H1 (cell line): ENCODE data around the gene DNAJC7. TPM values are rescaled to one million over a fixed set of nuclear protein-coding genes. Genes with fewer than 3 reads are reported as not detected.

Source experiments
- CTCF ChIA-PET: fragments of 300-600 bp; sonication (Branson Sonifier 250); formaldehyde crosslinking; loops from one replicate; lab custom pipeline; 2021; ENCODE audit not compliant: partially characterized antibody; lab: Charles Lee
- POLR2A ChIA-PET: fragments of 300-600 bp; sonication (Branson Sonifier 250); formaldehyde crosslinking; loops from one replicate; lab custom pipeline; 2021; ENCODE audit warnings: inconsistent platforms; ENCODE audit not compliant: partially characterized antibody; lab: Charles Lee
- DNase-seq, 2 experiments: peaks; one replicate each; pipeline versions ENCODE4 v3.0.0 to v3.0.0-alpha.2; 2010 to 2022; ENCODE audit warnings: low spot score in 2 of 2, low read depth in 1 of 2, mixed read lengths in 1 of 2
- FAIRE-seq: peaks from 2 replicates; lab custom pipeline; 2011; peaks lifted over from hg19 to GRCh38; lab: Jason Lieb, UNC
- H2AFZ ChIP-seq: 2 replicates; pipeline ENCODE4 v1.8.1; 2012; ENCODE audit warnings: low read length, inconsistent platforms
- H2AK5ac ChIP-seq: 2 replicates; pipeline ENCODE4 v1.6.1; 2013; ENCODE audit warnings: low read depth, low read length
- H2BK120ac ChIP-seq: replicated peaks from 2 replicates; pipeline ENCODE3; 2013; ENCODE audit warnings: low read depth, low read length, inconsistent platforms
- H2BK12ac ChIP-seq: 2 replicates; pipeline ENCODE4 v1.6.1; 2013; ENCODE audit warnings: low read depth, low read length
- H2BK15ac ChIP-seq: 2 replicates; pipeline ENCODE4 v1.6.1; 2013; ENCODE audit warnings: low read length
- H2BK20ac ChIP-seq: 2 replicates; pipeline ENCODE4 v1.6.1; 2013; ENCODE audit warnings: low read length
- H2BK5ac ChIP-seq: 2 replicates; pipeline ENCODE4 v1.6.1; 2013; ENCODE audit warnings: low read depth, low read length
- H3K14ac ChIP-seq: 2 replicates; pipeline ENCODE4 v1.6.1; 2013; ENCODE audit warnings: inconsistent platforms; ENCODE audit not compliant: insufficient read length
- H3K18ac ChIP-seq: 2 replicates; pipeline ENCODE4 v1.6.1; 2013; ENCODE audit warnings: low read length; ENCODE audit errors: extremely low read depth
- H3K23ac ChIP-seq: 2 replicates; pipeline ENCODE4 v1.6.1; 2013; ENCODE audit warnings: inconsistent platforms; ENCODE audit not compliant: insufficient read length
- H3K23me2 ChIP-seq: 2 replicates; pipeline ENCODE4 v1.6.1; 2013; ENCODE audit warnings: low read depth, low read length
- H3K27ac ChIP-seq: 2 replicates; pipeline ENCODE4 v1.6.1; 2011; ENCODE audit warnings: low read depth, low read length, inconsistent platforms
- H3K27me3 ChIP-seq, 4 experiments: replicated peaks in 1 of 4; 1 replicate in 1 of 4; 2 replicates in 3 of 4; pipeline versions ENCODE4 v1.6.1 to v1.8.1; 2011 to 2013; ENCODE audit warnings: low read length in 3 of 4, mild to moderate bottlenecking in 3 of 4, inconsistent platforms in 2 of 4, mixed read lengths in 2 of 4, moderate library complexity in 1 of 4; ENCODE audit not compliant: control insufficient read depth in 3 of 4, insufficient read depth in 3 of 4; ENCODE audit errors: extremely low read depth in 1 of 4
- H3K36me3 ChIP-seq, 4 experiments: 2 replicates each; pipeline versions ENCODE4 v1.6.1 to v1.8.1; 2011 to 2013; ENCODE audit warnings: mild to moderate bottlenecking in 4 of 4, low read length in 3 of 4, moderate library complexity in 2 of 4, control low read depth in 1 of 4, inconsistent platforms in 1 of 4; ENCODE audit not compliant: insufficient read depth in 4 of 4, control insufficient read depth in 2 of 4
- H3K4ac ChIP-seq: replicated peaks from 2 replicates; pipeline ENCODE3; 2013; ENCODE audit warnings: low read length, low read depth, mixed read lengths, inconsistent platforms; ENCODE audit not compliant: insufficient read length
- H3K4me1 ChIP-seq, 4 experiments: replicated peaks in 1 of 4; 1 replicate in 1 of 4; 2 replicates in 3 of 4; pipeline versions ENCODE4 v1.6.1 to v1.8.1; 2011 to 2013; ENCODE audit warnings: low read length in 3 of 4, inconsistent platforms in 2 of 4, mixed read lengths in 1 of 4; ENCODE audit not compliant: insufficient read depth in 4 of 4, control insufficient read depth in 3 of 4
- H3K4me2 ChIP-seq, 2 experiments: 2 replicates each; pipeline versions ENCODE4 v1.6.1 to v1.8.1; 2011 to 2013; ENCODE audit warnings: low read depth in 2 of 2, low read length in 2 of 2, control low read depth in 1 of 2, inconsistent platforms in 1 of 2, mild to moderate bottlenecking in 1 of 2; ENCODE audit not compliant: insufficient read depth in 1 of 2
- H3K4me3 ChIP-seq, 4 experiments: fragments of 200-600, 300-600 bp in 1 of 4; sonication (generic), shearing (Covaris generic), sonication (Bioruptor Twin) in 1 of 4; 2 replicates each; pipeline versions ENCODE4 v1.5.1 to v1.8.1; 2011 to 2016; ENCODE audit warnings: low read length in 4 of 4, low read depth in 3 of 4, control low read depth in 2 of 4, inconsistent platforms in 2 of 4, mild to moderate bottlenecking in 2 of 4, mixed read lengths in 1 of 4, moderate library complexity in 1 of 4; ENCODE audit not compliant: insufficient read depth in 2 of 4; ENCODE audit errors: extremely low read depth in 1 of 4
- H3K56ac ChIP-seq: replicated peaks from 2 replicates; pipeline ENCODE3; 2013; ENCODE audit warnings: low read depth, mild to moderate bottlenecking, mixed read lengths, low read length, inconsistent platforms; ENCODE audit not compliant: insufficient read length
- H3K79me1 ChIP-seq: 2 replicates; pipeline ENCODE4 v1.6.1; 2013; ENCODE audit warnings: low read depth, low read length, control low read depth
- H3K79me2 ChIP-seq, 2 experiments: 2 replicates each; pipeline versions ENCODE4 v1.6.1 to v1.8.1; 2012 to 2013; ENCODE audit warnings: low read length in 2 of 2, mild to moderate bottlenecking in 2 of 2, inconsistent platforms in 1 of 2; ENCODE audit not compliant: insufficient read depth in 2 of 2, control insufficient read depth in 1 of 2
- H3K9ac ChIP-seq, 4 experiments: replicated peaks in 1 of 4; 1 replicate in 1 of 4; 2 replicates in 3 of 4; pipeline versions ENCODE4 v1.6.1 to v1.8.1; 2011 to 2013; ENCODE audit warnings: low read depth in 3 of 4, low read length in 3 of 4, control low read depth in 2 of 4, mild to moderate bottlenecking in 2 of 4, moderate library complexity in 2 of 4, inconsistent platforms in 1 of 4; ENCODE audit errors: extremely low read depth in 1 of 4
- H3K9me3 ChIP-seq, 2 experiments: 2 replicates each; pipeline versions ENCODE4 v1.6.1 to v1.8.1; 2012 to 2013; ENCODE audit warnings: mild to moderate bottlenecking in 2 of 2, moderate library complexity in 2 of 2, control low read depth in 1 of 2, inconsistent platforms in 1 of 2, low read depth in 1 of 2, low read length in 1 of 2, mixed read lengths in 1 of 2; ENCODE audit not compliant: insufficient read depth in 2 of 2
- H4K20me1 ChIP-seq, 2 experiments: replicated peaks in 1 of 2; 2 replicates each; pipeline versions ENCODE3 to v1.8.1; 2011 to 2013; ENCODE audit warnings: inconsistent platforms in 2 of 2, low read length in 2 of 2, mild to moderate bottlenecking in 1 of 2; ENCODE audit not compliant: insufficient read depth in 2 of 2, control insufficient read depth in 1 of 2
- H4K5ac ChIP-seq: 2 replicates; pipeline ENCODE4 v1.6.1; 2013; ENCODE audit warnings: low read length, low read depth, mixed read lengths, inconsistent platforms; ENCODE audit not compliant: insufficient read length
- H4K8ac ChIP-seq: 2 replicates; pipeline ENCODE4 v1.8.0; 2013; ENCODE audit warnings: mild to moderate bottlenecking, moderate library complexity, low read length, inconsistent platforms; ENCODE audit not compliant: insufficient read depth; ENCODE audit errors: extremely low read depth
- H4K91ac ChIP-seq: replicated peaks from 2 replicates; pipeline ENCODE3; 2013; ENCODE audit warnings: low read length, mixed read lengths, inconsistent platforms; ENCODE audit not compliant: insufficient read length
- ASH2L ChIP-seq: fragments of 200-600, 300-600 bp; sonication (generic); IDR thresholded peaks from one replicate; pipeline ENCODE4 v1.7.1; 2017; ENCODE audit warnings: low read length
- CHD1 ChIP-seq: IDR thresholded peaks from 2 replicates; pipeline ENCODE4 v1.6.1; 2012; ENCODE audit warnings: low read depth, low read length, improper control_type of control experiment
- CHD2 ChIP-seq: IDR thresholded peaks from 2 replicates; pipeline ENCODE4 v1.6.1; 2012; ENCODE audit warnings: low read length, improper control_type of control experiment
- SAP30 ChIP-seq: fragments of 300-600 bp; sonication (generic); IDR thresholded peaks from 2 replicates; pipeline ENCODE4 v1.7.1; 2012; ENCODE audit warnings: low read length, moderate library complexity, mild to moderate bottlenecking, inconsistent platforms; ENCODE audit not compliant: insufficient read depth, insufficient replicate concordance
- SP2 ChIP-seq: IDR thresholded peaks from 2 replicates; pipeline ENCODE4 v1.6.1; 2012; ENCODE audit warnings: mild to moderate bottlenecking, low read length, inconsistent platforms
- WGBS, 2 experiments: shearing (Covaris generic) in 1 of 2; methylation state at CpG; one replicate each; pipeline versions ENCODE4 v1.1.6 to v1.1.7; 2013 to 2015; ENCODE audit warnings: low lambda C conversion rate in 2 of 2, mixed read lengths in 2 of 2, inconsistent platforms in 1 of 2, low coverage in 1 of 2, missing lambda C conversion rate in 1 of 2; ENCODE audit not compliant: insufficient replicate concordance in 2 of 2, insufficient coverage in 1 of 2, insufficient read length in 1 of 2; ENCODE audit errors: extremely low coverage in 1 of 2, missing lambda C conversion rate in 1 of 2; 5-methylcytosine and 5-hydroxymethylcytosine counted together
- polyA plus RNA-seq, 7 experiments: library from polyadenylated mRNA; depleted of rRNA in 3 of 7; stranded (reverse) in 5 of 7; unstranded in 2 of 7; fragments of >200 nt in 5 of 7; fragments of 200-250 nt in 2 of 7; gene quantifications; 1 replicate in 5 of 7; 2 replicates in 1 of 7; 4 replicates in 1 of 7; pipeline versions ENCODE4 v1.2.1 to v1.2.3, GENCODE V29; 2011 to 2013; ENCODE audit warnings: missing spikeins in 2 of 7, mixed read lengths in 2 of 7
- total RNA-seq: library from RNA; stranded (reverse); fragmentation: NEBNext Ultra II Directional; extraction: Animal tissue kit (Norgen Biotek cat#: 25700); gene quantifications from 2 replicates; pipeline ENCODE4 v1.2.1, GENCODE V29; 2021
- TF ChIP-seq, protein P1 (sequence below): IDR thresholded peaks from 2 replicates; pipeline ENCODE4 v1.6.1; 2011; ENCODE audit warnings: low read depth, mild to moderate bottlenecking, low read length; ENCODE audit not compliant: insufficient read depth

Gene DNAJC7
- total and polyA plus RNA-seq, 2 of the 8 experiments (the other 6 are each of a cell fraction or from before 2014, with no cell fraction given), result 31.0 to 148 TPM

DNA sequence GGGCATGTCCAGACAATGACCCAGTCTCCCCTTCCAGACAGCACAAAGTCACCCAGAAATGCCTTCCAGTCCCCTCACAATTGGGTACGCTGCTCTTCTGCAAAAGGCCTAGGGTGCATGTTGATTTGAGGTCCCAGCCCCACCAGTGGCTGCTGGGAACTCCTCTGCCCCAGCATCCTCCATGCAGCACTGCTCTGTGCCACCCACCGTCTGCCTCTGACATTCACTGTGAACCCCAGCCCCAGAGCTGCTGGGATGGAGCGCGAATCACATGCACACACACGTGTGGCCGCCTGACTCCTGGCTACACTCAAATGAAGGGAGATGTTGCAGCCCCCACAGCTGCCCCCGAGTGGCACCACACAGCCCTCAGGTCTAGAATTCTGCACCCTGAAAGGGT lies 34.4 kb upstream of the DNAJC7 start:
- CTCF ChIA-PET, result interaction anchor here (0.9 to 1.6 kb wide), 15 partner anchors 8 to 66 kb away, joined by 3 to 10 read pairs (median 5); partner anchors contain the start of gene NKIRAS2

More for the DNA sequence above, 34.4 kb upstream of the DNAJC7 start:
- no peak overlapping the region; the same call in 1 of the 2 replicates for H2BK15ac ChIP-seq
- FAIRE-seq (no peak), DNase-seq (no peak)
- H3K4me1 ChIP-seq, result peaks cover 0 to 28% (median 14%) of the 10 kb centered on the region in 4 experiments; a peak in 6 of 7 replicates
- H3K79me2 ChIP-seq, result no peaks in the 10 kb centered on the region
- H4K8ac ChIP-seq, result no peak overlapping the region
- H2BK5ac ChIP-seq, result peak overlapping the region; percentile 83; the same call in 1 of the 2 replicates
- no peaks in the 10 kb centered on the region for H3K79me1 ChIP-seq
- H2BK20ac ChIP-seq, result 0 out of 2 replicates have a peak overlapping the region, but pooled peaks have one; percentile 87
- peak overlapping the region; percentile 11; the same call in 1 of the 2 replicates for H2BK12ac ChIP-seq
- H3K4me2 ChIP-seq, result peak overlapping the region in 1 of 2 experiments; percentile 65; a peak in 1 of 4 replicates
- H3K27ac ChIP-seq, result no peak overlapping the region
- 90% methylated on average over 7 of the region's 7 CpGs; no CpG with 5 or more reads in 1 of the 2 experiments for WGBS, 2 experiments
- H2BK120ac ChIP-seq, result no peak overlapping the region
- H3K9me3 ChIP-seq, result no peaks in the 10 kb centered on the region
- peaks cover 8% of the 10 kb centered on the region; the same call in 1 of the 2 replicates for H3K23me2 ChIP-seq
- POLR2A ChIA-PET, result interaction anchor here (1.1 to 1.8 kb wide), 4 partner anchors 9 to 47 kb away, joined by 4 to 5 read pairs (median 4); partner anchors contain the start of genes DNAJC7 and ZNF385C
- H2AK5ac ChIP-seq, result no peak overlapping the region
- no peak overlapping the region for H2AFZ ChIP-seq
- no peak overlapping the region for H4K5ac ChIP-seq
- no peaks in the 10 kb centered on the region for H3K36me3 ChIP-seq
- H3K4me3 ChIP-seq, result peak overlapping the region in 1 of 4 experiments; percentile 73; a peak in 2 of 8 replicates
- H3K27me3 ChIP-seq, result peaks cover 0 to 4% (median 1%) of the 10 kb centered on the region in 4 experiments; a peak in 3 of 7 replicates
- H3K14ac ChIP-seq, result no peak overlapping the region
- H3K4ac ChIP-seq, result no peak overlapping the region
- no peak overlapping the region for H3K18ac ChIP-seq
- TF ChIP-seq CHD1 (no peak), ASH2L (no peak), SP2 (no peak), SAP30 (no peak), CHD2 (no peak)
- TF ChIP-seq, protein P1, sequence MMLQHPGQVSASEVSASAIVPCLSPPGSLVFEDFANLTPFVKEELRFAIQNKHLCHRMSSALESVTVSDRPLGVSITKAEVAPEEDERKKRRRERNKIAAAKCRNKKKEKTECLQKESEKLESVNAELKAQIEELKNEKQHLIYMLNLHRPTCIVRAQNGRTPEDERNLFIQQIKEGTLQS, result no peak
- H3K23ac ChIP-seq, result no peak overlapping the region
- H3K9ac ChIP-seq, result no peak overlapping the region; a peak in 1 of 7 replicates
- peak overlapping the region; percentile 86 for H4K91ac ChIP-seq
- H4K20me1 ChIP-seq, result no peaks in the 10 kb centered on the region
- H3K56ac ChIP-seq, result no peak overlapping the region
